CMK (cell line): Measurements from ENCODE around the gene DAB2IP.

Experiments
- DNase-seq: peaks from one replicate; pipeline ENCODE4 v3.0.0-alpha.2; 2010; ENCODE audit warnings: low read depth

DAB2IP gene

DNA sequence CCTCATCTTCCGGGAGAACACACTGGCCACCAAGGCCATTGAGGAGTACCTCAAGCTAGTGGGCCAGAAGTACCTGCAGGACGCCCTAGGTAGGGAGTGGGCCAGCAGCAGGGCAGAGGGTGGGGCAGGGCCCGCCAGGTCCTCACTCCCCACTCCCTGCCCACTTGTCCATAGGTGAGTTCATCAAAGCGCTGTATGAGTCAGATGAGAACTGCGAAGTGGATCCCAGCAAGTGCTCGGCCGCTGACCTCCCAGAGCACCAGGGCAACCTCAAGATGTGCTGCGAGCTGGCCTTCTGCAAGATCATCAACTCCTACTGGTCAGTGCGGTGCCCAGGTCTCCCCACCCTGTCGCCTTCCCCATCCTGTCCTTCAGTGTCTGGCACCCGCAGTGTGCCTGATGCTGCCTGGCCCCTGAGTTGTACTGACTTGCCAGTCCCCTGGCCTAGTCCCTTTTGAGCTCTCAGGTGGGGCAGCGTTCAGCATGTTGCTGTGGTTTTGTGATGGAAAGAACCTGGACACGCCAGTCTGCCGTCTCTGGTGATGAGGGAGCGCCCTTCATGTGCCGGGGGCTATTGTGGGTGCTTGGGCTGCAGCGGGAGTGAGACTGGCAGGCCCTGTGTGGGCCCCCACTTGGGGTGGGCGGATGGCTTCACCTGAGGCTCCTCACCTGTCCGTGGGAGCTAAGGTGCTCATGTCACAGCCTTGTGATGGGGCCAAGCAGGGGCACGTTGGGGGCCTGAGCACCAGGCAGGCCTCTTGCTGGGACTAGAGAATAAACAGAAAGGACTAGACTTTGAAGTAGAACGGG lies 112.3 kb downstream of the DAB2IP start:
- no peak for DNase-seq

DNA sequence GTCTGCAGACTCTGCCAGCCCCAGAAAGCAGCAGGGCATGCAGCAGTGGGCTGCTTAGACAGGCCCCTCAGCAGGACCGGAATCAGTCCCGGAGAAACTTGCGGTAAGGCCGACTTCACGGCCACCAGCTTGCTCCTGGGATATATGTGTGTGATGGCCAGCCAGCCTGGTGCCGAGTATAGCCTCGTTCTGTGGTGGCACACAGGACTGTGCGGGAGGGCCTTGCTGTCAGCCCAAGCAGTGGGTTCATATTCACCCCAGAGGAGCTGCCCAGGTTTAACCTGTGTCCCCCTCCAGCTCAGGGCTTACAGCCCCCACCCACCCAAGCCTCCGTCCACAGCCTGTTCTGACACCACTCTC lies 112.9 kb downstream of the DAB2IP start:
- no peak for DNase-seq

DNA sequence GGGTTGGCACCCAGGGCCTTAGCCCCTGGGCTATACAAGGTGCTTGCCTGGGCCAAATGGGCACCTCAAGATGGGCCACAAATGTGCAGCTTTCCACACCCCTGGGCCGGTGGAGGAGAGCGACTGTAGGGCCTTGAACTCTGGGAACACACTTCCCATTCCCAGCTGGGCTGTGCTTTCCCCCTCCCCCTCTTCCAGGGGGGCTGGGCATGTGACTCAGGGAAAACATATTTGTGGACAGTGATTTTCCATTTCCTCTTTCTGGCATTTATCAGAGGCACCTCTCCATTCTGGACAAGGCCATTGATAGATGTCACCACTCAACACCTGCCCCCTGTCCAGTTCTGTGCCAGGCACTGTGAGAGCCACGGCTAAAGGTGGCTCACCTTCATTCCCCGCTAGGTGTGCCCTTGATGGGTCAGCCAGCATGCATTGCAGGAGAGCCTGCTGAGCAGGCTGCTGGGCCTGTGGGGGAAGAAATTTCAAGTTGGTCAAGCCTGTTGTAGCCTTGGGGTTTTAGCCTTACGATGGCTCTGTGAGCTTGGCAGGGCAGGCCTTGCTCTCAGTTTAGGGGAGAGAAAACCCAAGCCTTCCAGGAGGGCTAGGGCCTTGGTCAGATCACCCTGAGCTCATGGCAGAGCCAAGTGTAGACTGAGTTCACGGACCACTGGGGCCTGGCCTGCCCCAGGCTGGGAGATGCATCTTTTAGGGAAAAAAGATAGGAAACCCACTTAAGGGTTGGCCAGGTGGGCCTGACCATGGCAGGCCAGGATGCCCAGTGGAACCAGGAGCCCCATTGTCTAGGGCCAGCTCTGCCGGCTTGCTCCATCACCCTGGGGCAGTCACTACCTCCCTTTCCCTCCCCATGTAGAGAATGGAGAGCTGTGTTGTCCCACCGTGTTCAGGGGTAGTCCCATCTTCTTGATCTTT lies 113.9 kb downstream of the DAB2IP start:
- DNase-seq = no peak

DNA sequence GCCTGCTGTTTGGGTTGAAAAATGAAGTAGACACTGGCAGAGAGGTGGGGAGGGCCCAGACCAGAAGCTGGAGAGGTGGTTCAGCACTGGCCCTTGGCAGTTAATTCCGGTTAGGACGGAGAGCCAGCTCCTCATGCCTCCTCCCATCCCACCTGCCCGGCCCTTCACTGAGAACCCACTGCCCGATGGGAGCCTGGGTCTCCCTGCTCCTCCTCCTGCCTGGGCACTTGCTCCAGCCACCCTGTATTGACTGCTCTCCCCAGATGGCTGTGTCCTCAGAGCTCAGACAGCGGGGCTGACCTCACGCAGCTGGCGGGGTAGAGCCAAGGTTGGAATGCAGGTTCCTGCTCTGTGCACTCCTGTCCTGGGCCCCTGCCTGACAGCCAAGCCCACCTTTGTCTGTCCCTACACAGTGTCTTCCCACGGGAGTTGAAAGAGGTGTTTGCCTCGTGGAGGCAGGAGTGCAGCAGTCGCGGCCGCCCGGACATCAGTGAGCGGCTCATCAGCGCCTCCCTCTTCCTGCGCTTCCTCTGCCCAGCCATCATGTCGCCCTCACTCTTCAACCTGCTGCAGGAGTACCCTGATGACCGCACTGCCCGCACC lies 114.7 kb downstream of the DAB2IP start:
- DNase-seq = no peak

DNA sequence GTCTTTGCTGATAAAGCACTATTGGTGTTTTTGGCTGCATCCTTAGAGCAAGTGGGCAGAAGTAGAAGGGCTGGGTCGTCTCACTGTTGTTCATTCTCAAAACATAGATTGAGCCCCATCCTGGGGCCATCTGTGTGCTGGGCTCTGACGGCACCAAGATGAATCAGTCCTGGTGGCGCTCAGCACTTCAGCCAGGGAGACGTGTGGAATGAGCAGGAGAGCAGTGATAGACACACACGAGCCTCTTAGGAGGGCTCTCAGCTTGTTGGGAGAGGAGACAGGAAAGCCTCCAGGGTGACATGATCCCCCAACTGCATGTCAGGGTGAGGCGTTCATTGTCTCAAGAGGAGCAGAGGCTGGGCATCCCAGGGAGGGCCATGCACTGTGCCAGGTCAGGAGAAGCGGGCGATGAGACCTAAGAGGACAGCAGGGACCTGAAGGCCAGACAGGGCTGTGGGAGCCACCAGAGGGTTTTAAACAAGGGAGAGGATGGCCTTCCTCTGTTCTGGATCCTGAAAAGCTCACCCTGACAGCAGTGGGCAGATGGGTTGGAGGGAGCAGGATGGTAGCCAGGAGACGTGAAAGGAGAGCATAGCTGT lies 115.8 kb downstream of the DAB2IP start:
- DNase-seq = no peak

DNA sequence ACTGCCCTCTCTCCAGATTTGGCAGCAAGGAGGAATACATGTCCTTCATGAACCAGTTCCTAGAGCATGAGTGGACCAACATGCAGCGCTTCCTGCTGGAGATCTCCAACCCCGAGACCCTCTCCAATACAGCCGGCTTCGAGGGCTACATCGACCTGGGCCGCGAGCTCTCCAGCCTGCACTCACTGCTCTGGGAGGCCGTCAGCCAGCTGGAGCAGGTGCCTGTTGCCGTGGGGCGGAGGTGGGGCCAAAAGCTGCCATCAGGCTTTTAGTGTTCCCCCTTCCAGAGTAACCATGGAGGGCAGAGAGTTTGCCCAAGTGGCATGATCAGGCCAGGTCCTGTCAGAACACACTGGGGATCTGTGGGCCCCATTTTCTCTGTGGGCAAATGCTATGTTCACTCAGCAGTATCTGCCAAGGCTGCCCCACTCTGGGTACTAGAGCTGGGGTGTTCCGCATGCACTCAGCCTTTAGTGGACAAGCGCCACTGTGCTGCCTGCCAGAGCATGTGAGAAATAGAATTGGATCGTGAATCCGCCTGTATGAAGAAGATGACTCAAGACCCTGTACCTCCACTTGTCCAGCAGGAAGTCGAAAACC lies 117.1 kb downstream of the DAB2IP start:
- no peak for DNase-seq

DNA sequence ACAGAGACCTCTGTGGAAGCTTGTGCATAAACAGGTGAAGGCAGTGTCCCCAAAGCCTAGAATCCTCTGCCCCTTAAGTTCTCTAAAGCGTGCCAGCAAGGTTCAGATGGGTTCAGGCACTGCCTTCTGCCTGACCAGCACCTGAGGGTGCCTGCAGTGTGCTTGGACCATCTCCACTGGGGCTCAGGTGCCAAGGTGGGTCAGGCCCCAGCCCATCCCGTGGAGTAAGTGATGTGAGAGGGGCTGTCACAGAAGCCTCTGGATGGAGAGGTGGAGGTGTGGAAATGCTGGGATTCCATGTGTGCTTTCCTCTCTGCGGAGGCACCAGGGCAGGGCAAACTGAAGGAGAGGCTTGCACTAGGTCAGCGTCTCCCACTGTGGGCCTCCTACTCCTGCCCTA lies 118.5 kb downstream of the DAB2IP start:
- DNase-seq = no peak

DNA sequence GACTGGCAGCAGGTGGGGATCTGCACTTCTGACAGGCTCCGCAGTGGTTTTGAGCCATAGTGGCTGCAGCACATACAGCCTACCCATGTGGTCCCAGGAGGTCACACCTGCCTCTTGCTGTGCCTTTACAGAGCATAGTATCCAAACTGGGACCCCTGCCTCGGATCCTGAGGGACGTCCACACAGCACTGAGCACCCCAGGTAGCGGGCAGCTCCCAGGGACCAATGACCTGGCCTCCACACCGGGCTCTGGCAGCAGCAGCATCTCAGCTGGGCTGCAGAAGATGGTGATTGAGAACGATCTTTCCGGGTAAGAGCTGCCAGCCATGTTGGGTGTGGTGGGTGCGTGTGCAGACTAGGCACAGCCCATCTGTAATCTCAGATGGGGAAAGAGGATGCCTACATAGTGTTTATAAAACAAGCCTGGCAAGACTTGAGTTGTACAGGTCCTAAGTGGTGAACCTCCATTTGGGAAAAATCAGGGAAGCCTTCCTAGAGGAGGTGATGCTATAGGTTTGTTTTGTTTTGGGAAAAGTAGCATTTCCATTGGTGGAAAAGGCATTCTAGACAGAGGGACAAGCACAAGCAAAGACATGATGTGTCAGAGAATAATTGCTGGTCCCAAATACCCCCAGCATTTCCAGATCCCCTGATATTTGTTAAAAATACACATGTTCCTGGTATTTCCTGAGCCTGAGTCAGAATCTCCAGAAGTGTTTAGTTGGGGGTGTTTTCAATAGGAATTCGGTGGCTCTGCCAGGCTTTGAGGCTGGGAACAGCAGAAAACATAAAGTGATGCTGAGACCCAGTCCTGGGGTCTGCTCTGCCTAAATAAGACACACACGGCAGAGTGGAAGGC lies 119.2 kb downstream of the DAB2IP start:
- DNase-seq = no peak

DNA sequence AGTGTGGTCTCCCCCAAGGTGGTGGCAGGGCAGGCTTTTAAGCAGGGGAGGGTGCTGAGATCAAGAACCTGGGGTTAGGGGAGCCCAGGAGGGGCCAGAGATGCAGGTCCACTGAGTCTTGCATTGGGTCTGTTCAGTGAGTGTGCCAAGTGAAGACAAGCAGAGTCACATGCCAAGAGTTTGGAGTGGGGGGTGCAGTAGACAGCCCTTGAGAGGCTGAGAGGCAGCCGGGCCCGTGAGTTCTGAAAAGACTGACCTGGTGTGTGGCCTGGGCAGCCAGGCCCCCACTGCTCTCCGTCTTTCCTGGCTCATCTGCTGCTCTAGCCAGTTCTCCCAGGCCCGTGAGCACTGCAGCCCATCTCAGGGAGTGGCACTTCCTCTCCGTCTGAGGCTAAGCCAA lies 120.0 kb downstream of the DAB2IP start:
- no peak for DNase-seq

DNA sequence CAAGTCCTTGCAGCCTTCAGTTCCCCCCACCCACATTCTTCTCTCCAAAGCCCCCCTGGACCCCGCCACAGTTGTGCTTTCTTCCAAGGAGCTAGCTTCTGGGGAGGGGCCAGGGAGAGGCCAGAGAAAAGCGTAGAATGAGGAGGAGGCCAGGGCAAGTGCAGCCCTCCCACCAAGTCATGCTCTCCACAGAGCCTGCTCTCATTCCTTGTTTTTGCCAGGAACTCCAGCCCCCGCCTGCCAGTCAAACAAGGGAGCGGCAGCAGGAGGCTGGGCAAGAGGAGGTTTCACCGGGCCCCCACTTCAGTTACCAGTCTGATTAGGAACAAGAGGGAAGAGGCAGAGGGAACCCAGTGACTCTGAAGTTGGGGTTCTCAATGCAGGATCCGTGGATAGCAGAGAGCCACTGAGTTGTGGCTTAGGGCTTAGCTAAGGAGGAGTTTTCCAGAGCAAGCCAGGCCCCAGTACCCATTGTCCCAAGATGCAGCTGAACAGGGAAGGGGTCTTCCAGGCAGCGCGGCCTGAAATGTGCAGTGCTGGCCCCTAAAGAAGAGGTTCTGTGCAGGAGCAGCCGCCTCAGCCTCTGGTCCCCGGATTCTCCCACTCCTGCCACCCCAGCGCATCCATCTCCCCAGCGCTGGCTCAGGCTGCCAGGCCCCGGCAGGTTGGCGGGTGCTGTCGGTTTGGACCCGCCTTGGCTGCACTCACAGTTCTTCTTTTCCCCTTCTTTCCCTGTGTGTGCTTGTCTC lies 120.6 kb downstream of the DAB2IP start:
- no peak for DNase-seq

DNA sequence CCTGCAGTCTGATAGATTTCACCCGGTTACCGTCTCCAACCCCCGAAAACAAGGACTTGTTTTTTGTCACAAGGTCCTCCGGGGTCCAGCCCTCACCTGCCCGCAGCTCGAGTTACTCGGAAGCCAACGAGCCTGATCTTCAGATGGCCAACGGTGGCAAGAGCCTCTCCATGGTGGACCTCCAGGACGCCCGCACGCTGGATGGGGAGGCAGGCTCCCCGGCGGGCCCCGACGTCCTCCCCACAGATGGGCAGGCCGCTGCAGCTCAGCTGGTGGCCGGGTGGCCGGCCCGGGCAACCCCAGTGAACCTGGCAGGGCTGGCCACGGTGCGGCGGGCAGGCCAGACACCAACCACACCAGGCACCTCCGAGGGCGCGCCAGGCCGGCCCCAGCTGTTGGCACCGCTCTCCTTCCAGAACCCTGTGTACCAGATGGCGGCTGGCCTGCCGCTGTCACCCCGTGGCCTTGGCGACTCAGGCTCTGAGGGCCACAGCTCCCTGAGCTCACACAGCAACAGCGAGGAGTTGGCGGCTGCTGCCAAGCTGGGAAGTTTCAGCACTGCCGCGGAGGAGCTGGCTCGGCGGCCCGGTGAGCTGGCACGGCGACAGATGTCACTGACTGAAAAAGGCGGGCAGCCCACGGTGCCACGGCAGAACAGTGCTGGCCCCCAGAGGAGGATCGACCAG lies 121.3 kb downstream of the DAB2IP start:
- DNase-seq = no peak

DNA sequence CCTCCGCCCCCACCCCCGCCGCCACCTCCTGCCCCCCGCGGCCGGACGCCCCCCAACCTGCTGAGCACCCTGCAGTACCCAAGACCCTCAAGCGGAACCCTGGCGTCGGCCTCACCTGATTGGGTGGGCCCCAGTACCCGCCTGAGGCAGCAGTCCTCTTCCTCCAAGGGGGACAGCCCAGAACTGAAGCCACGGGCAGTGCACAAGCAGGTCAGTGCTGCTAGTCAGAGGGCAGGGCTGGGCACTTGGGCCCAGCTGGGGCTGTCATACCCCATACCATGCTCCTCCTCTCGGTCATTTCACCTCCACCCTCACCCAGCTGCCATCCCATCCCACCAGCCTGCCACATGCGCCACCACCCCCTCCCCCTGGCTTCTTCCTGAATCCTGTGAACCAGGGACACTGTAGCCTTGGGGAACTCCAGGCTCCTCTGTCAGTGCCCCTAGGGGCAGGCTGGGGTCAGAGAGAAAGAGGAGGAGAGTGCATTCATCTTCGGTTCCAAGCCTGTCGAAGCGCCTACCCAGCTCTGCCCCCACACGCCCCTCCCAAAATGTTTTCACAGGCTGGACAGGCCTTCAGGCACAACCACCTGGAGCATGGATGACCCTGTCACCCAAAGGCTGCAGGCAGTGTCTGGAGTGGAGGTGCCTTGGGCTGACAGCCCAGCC lies 122.0 kb downstream of the DAB2IP start:
- DNase-seq = no peak

DNA sequence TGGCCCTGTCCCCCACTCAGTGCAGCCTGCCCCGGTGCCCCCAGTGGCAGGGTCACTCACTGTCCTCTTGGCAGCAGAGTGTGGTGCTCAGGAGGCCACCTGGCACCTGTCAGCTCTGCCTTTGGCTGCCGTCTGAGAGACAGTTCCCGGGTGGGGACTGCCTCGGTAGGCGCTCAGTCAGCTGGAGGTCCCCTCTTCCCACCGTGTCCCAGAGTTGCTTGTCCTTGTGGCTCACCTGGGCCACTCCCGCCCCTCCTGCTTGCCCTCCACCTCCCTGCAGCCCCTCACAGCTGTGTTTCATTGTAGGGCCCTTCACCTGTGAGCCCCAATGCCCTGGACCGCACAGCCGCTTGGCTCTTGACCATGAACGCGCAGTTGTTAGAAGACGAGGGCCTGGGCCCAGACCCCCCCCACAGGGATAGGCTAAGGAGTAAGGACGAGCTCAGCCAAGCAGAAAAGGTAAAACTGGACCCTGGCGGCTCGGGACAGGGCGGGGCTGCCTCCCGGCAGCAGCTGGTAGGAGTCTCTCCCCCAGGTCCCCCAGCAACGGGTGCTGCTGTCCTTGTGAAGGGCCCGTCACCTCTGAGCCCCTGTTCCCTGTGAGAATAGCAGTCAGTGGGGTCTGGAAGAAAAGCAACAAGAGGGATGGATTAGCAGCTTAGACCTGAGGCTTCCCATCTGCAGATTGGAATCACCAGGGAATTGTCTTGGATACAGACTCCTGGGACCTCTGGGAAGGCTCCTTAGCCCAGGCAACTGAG lies 122.7 kb downstream of the DAB2IP start:
- no peak for DNase-seq

DNA sequence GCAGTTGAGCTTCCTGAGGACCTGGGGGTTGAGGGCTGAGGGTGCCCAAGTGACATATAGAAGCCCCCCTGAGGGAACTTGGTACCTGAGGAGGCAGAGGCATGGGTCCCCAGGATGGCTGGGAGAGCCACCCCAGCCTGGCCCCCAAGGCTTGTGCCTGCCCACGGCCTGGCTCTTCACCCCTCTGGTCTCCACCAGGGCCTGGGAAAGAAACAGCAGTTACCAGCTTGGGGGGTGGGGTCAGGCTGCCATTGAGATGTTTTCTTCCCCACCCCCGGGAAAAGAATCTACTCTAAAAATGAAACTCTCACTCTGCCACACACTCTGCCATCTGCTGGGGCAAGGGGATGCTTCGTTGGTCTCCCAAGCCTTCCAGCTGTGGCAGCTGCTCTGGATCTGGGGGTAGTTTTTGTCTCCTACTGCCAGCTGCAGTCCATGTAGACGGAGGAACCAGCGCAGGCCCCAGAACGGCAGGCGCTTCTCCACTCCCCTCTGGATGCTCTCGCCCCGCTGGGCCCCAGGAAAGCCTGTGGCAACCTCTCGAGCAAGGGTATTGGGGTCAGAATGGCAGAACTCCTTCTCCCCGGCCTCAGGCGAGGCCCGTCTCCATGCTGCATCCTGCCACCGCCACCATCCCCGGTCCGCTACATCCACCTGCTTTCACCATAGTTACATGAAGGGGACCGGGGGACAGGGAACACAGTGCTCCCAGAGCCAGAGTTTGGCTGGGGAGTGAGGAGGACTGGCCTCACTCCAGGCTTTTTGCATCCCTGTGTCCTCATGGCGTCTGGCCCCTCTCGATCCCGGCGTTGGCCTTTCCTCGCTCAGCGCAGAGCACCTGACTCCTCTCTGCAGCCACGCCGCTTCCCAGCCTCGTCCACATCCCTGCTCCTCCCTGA lies 123.5 kb downstream of the DAB2IP start:
- DNase-seq = no peak

DNA sequence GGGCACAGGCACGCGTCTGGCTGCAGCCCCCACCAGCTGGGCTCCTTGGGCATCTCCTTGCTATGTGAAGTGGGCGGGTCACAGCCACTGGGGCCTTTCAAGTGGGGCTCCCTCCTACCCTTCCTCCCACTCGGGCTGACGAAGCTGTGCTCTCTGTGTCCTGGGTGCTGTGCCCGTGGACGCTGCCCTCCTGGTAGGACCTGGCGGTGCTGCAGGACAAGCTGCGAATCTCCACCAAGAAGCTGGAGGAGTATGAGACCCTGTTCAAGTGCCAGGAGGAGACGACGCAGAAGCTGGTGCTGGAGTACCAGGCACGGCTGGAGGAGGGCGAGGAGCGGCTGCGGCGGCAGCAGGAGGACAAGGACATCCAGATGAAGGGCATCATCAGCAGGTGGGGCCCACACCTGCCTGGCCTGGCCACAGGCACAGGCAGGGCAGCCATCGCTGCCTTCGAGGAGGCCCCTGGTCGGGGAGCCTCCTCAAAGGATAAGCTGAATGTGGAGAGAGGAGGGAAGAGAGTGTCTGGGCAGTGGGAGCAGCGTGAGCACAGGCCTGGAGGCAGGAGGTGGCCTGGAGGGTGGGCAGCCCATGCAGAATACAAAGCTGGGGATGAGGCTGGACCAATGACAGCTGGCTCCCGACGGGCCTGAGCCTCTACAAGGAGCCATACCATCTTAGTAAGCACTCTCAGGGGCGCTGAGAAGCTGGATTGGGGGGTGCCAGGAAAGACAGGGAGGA lies 124.7 kb downstream of the DAB2IP start:
- no peak for DNase-seq

DNA sequence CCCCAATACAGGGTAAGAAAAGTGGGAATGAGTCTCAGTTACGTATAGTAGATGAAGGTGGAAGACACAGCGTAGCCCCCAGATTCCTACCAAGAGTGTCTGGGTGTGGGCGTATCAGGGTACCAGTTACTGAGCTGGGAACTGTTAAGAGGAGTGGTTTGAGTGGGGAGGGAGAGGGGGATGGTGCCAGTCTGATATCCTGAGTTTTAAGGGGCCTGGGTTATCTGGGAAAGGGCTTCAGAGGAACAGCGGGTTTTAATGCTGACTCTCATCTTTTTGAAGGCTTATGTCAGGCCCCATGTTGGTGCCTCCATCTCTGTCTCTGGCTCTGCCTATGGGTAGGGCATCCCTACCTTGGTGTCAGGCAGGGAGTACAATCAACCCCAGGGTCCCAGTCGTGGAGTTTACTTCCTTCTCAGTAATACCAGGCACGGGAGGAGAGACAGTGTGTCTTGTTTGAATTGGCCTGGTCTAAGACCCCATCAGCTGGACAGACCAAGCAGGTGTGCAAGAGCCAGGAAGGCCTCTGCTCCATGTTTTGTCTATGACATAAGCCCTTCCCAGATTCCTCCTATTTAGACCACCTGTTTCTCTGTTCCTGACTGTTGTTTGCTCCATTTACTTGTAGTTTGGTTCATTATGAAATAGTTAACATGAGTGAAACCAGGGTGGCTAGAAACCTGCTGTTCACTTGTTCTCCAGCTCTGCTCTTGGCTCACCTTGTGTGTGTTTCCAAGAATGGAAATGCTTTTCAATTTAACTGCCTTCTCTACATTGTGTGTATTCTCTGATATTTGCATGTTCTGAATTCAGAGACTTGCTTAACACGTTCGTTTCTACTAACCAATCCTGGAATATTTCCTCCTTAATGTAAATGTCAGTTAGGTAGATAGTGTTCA lies 125.6 kb downstream of the DAB2IP start:
- no peak for DNase-seq
